ENCODE results near the gene WDFY2.
"Not testable (repeated sequence)": the region's sequence is repeated elsewhere in the genome, so short reads cannot be mapped to it uniquely, and the experiment has no call there.

Gene WDFY2

GRCh38 chr13:51663973-51664957, 80.0 kb downstream of the WDFY2 start:
- DNase-seq (ENCODE audit: low read depth in 2 of 3, low spot score in 1 of 3), result no peak

- DNase-seq (ENCODE audit: low read depth in 2 of 3, low spot score in 1 of 3), result no peak
Observed at GRCh38 chr13:51665456-51665855, 81.2 kb downstream of the WDFY2 start.

GRCh38 chr13:51666374-51666773, 82.1 kb downstream of the WDFY2 start:
- no peak for DNase-seq (ENCODE audit: low read depth in 2 of 3, low spot score in 1 of 3)

DNA sequence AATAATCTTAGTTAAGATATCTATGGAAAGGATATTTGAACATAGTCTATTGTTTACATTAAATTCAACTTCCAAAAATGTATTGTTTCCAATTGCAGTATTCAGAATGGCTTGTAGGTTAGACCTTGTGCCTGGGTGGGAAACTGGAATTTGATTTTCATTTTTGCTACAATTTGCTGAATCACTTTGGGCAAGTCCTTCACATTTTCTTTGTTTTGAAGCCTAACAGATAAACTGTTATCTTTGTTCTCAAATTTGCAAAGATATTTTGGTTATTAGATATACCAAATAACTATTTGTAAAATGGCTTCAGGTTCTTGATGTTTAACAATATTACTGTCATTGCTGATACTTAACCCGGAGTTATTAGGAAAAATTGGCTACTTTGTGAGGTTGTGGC, 82.6 kb downstream of the WDFY2 start:
- DNase-seq (ENCODE audit: low read depth in 2 of 3, low spot score in 1 of 3), result no peak

- no peak for DNase-seq (ENCODE audit: low read depth in 2 of 3, low spot score in 1 of 3)
Observed at GRCh38 chr13:51668580-51669195, 84.4 kb downstream of the WDFY2 start.

DNA sequence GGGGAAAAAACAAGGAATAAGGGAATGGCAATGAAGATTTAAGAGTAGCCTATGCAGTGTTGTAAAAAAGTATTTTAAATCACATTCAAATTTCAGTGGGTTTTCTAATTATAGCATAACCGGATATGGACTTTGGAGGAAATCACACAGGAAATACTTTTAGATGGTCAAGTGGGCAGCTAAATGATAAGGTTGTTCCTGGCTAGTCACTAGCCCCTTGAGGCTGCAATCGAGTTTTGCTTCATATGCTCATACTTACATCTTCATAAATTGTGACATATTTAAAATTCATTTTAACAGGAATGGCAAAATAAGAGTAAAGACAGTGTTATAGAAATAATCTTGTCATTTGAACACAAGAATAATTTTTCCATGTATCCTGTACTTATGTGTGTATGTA, 88.9 kb downstream of the WDFY2 start:
- no peak for DNase-seq (ENCODE audit: low read depth in 2 of 3, low spot score in 1 of 3)

DNA sequence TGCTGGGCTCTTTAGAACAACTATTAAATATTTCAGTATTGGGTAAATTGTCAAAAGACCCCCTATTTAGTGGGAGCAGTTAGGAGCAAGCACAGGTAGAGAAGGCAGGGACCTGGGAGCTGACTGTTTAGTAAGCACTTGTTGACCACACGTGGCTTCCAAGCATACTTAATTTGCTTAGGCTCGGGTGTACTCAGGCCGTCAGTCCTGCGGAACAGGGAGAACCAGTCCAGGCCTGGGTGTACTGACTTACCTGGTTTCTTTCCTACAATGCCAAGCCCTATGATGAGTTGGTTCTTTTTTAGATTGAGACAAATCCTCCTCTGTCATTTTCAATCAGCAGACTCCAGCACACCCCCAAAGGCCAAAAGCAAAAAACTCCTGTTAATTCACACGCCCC, 90.0 kb downstream of the WDFY2 start:
- DNase-seq (ENCODE audit: low read depth in 2 of 3, low spot score in 1 of 3), result no peak

GRCh38 chr13:51675385-51675784, 91.1 kb downstream of the WDFY2 start:
- no peak for DNase-seq (ENCODE audit: low read depth in 2 of 3, low spot score in 1 of 3)

- no peak for DNase-seq (ENCODE audit: low read depth in 2 of 3, low spot score in 1 of 3)
Observed at GRCh38 chr13:51675877-51676276, 91.6 kb downstream of the WDFY2 start.

DNA sequence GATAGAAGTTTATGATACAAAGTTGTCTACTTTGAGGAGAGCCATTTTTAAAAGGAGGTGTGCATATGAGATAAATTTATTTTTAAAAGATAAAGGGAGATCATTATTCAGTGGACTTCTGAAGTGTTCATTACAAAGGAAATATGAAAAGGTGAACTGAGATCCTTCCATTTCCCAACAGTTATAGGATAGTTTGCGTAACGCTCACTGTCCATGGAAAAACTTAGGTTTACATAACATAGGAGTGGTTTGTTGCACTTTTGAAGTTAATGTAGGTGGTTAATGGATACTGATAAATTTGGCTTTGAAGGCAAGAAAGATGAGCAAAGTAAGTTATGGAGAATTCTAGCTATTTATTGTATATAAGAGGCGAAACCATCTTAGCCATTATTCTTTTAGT, 92.5 kb downstream of the WDFY2 start:
- DNase-seq (ENCODE audit: low read depth in 2 of 3, low spot score in 1 of 3), result no peak

- no peak for DNase-seq (ENCODE audit: low read depth in 2 of 3, low spot score in 1 of 3)
Observed at GRCh38 chr13:51678420-51678819, 94.2 kb downstream of the WDFY2 start.

GRCh38 chr13:51679616-51680015, 95.4 kb downstream of the WDFY2 start:
- DNase-seq (ENCODE audit: low read depth in 2 of 3, low spot score in 1 of 3), result no peak

- no peak for DNase-seq (ENCODE audit: low read depth in 2 of 3, low spot score in 1 of 3)
Observed at GRCh38 chr13:51681037-51681678, 96.9 kb downstream of the WDFY2 start.

DNA sequence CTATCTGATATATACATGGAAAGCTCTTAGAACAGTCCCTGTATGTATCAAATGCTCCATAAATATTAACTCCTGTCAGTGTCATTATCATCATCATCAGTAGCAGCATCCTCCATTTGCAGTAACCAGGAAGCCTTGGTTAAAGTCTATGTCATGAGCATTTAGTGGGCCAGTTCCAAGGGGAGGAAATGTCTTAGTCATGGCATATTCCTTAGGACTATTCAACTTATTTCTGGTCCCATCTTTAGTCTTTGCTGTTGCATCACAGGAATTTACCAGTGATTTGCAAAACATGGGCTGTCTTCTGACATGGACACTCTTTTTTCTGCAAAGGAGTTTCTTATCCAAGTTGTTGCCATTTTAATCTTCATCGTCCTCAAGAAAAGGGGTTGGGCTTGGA, 98.4 kb downstream of the WDFY2 start:
- DNase-seq (ENCODE audit: low read depth in 2 of 3, low spot score in 1 of 3), result no peak

GRCh38 chr13:51683597-51683996, 99.3 kb downstream of the WDFY2 start:
- DNase-seq (ENCODE audit: low read depth in 2 of 3, low spot score in 1 of 3), result no peak

- no peak for DNase-seq (ENCODE audit: low read depth in 2 of 3, low spot score in 1 of 3)
Observed at GRCh38 chr13:51684076-51684475, 99.8 kb downstream of the WDFY2 start.

DNA sequence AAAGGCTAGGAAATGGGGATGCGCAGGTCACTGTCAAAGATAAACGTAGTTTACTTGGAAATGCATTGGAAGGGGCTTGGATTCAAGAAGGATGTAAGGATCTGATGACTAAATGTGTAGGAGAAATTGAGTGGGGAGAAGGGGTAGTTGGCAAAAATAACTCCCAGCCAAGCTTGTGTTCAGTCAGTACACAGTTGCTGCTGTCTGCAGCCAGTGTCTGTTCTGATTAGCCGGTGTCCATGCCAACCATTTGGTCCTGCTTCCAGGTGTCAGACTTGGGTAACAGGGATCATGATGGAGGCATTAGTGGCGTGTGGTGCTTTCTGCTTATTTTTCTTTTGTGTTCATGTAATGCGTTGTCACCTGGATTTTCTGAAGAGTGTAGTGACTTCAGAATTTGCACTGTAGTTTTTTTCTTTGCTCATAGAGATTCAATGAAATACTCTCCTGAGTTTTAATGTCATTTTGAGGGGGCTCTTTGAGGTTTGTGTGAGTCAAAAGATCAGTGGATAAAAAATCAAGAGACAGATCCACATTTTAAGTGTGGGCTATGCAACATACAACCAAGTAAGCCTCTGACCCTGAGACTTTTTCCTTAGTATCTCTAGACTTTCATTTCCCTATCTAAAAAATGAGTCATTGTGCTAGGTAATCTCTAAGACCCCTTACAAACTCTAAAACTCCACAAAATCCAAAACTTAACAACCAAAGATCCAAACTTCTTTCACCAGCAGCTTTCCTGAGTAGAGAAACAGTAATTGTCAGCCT, 103.9 kb downstream of the WDFY2 start:
- DNase-seq (ENCODE audit: low read depth in 2 of 3, low spot score in 1 of 3), result no peak

DNA sequence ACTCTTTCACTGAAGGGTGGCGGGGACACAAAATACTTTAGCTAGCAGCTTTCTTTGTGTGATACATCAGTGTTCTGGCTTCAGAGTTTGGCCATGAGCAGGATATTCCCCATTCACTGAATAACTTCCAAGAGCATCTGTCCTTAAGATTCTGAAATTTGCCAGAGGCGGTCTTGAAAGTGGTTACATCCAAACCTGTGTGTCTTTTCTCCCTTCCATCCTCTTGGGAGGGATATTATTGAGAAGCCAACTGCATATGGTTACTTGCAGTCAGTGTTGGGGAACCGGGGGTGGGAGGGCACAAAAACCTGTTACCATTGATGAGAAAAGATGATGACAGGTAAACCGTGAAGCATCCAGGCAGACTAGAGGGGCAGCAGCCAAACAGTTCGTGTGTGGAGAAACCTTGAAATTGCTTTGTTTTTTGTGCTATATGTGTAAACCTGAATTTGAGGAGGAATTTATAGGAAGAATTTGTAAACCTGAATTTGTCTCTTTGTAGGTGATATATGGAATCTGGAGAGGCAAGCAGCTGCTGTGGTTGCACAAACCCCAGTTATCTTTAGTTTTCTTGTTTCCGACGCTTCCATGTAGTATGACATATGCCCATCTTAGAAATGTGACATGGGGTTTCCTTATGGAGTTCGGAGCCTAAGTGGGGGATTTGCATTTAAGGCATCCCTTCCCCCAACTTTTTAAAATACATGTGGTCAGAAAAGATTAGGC, 104.8 kb downstream of the WDFY2 start:
- no peak for DNase-seq (ENCODE audit: low read depth in 2 of 3, low spot score in 1 of 3)

DNA sequence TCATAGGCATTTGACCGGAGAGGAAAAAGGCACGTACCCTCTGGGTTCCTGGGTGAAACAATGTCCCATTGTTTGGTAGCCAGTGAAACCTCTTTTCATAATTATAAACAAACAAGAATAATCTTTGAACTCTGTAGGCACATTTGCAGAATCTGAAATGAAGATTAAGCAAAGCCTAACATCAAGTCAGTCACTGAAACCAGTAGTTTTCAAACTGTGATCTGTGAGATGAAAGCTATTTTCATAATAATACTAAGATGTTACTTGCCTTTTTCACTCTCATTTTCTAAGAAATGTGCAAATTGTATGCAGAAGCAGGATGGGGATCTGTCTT, 105.4 kb downstream of the WDFY2 start:
- DNase-seq (ENCODE audit: low read depth in 2 of 3, low spot score in 1 of 3), result no peak

DNA sequence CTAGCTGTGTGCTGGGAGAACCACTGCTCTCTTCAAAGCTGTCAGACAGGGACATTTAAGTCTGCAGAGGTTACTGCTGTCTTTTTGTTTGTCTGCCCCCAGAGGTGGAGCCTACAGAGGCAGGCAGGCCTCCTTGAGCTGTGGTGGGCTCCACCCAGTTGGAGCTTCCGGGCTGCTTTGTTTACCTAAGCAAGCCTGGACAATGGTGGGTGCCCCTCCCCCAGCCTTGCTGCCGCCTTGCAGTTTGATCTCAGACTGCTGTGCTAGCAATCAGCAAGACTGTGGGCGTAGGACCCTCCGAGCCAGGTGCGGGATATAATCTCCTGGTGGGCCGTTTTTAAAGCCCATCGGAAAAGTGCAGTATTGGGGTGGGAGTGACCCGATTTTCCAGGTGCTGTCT, 111.4 kb downstream of the WDFY2 start:
- not testable (repeated sequence) for DNase-seq (ENCODE audit: low read depth in 2 of 3, low spot score in 1 of 3)

GRCh38 chr13:51697181-51697580, 112.9 kb downstream of the WDFY2 start:
- DNase-seq (ENCODE audit: low read depth in 2 of 3, low spot score in 1 of 3), result no peak

Measured in stimulated activated CD4-positive, alpha-beta T cell treated with anti-CD3 and anti-CD28 coated beads, Interleukin-12 subunit alpha, Interleukin-12 subunit beta, amount 100 ng/mL, for 48 hours (primary cell).